Adrenal gland (tissue), 5 donors: ENCODE measurements around the gene C5orf22.

Experiments
- CTCF ChIP-seq, 6 experiments: fragments of 450-650 bp in 4 of 6; fragments of 200-600 bp in 2 of 6; sonication (generic) in 1 of 6; IDR thresholded peaks; 1 replicate in 5 of 6; 2 replicates in 1 of 6; pipeline versions ENCODE4 v1.5.1 to v1.8.0; 2016 to 2021; ENCODE audit warnings: antibody characterized with exemption in 6 of 6, mild to moderate bottlenecking in 2 of 6, moderate library complexity in 1 of 6
- POLR2A ChIP-seq, 2 donors: fragments of 450-650 bp; IDR thresholded peaks; one replicate each; pipeline ENCODE4 v1.6.1; 2017; ENCODE audit warnings: antibody characterized with exemption in 2 of 2, mild to moderate bottlenecking in 2 of 2, moderate library complexity in 1 of 2
- donor health status: DM: no; HTN: no; CAD: no.

DNA sequence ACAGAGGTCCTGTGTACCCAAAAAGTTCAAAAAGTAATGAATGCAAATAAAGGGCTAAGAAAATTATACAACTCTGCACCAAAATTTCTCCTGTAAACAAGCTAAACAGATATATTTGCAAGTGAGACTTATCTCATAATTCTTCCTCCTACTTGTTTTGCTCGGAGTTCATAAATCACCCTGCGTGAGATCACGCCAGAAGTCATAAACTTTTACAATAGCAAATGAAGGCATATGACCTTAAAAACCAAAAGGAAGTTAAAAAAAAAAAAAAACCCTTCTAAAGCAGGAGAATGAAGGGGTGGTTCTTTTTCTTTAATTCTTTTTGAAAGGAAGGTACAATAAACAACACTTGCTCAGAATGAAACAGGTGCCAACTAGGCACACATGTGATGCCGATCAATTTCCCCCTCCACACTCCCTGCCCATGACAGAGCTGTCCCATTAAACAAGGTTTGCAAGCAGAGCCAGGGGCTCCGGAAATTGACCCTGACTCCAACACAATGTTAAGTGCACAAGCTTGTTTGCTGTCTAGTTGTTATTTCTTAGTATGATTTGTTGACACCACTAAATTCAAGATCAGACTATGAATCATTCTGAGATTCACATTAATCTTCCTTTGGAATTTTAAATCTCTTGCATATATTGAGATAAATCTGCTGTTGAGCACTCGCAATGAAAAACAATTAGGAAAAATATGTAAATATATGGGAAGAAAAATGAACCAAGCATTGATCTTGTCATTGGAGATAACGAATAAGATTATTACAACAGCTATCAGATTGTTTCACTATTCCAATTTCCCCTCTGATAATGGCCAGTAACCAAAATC, 46.5 kb upstream of the C5orf22 start:
- no peak for TF ChIP-seq CTCF (IDR thresholded peaks at IDR 0.05)
- no peak for TF ChIP-seq POLR2A (IDR thresholded peaks at IDR 0.05)
